ENCODE measurements around the gene HK1.
A peak's percentile ranks its signal among the peaks of the same experiment; 100 is the strongest.

The HK1 gene

DNA sequence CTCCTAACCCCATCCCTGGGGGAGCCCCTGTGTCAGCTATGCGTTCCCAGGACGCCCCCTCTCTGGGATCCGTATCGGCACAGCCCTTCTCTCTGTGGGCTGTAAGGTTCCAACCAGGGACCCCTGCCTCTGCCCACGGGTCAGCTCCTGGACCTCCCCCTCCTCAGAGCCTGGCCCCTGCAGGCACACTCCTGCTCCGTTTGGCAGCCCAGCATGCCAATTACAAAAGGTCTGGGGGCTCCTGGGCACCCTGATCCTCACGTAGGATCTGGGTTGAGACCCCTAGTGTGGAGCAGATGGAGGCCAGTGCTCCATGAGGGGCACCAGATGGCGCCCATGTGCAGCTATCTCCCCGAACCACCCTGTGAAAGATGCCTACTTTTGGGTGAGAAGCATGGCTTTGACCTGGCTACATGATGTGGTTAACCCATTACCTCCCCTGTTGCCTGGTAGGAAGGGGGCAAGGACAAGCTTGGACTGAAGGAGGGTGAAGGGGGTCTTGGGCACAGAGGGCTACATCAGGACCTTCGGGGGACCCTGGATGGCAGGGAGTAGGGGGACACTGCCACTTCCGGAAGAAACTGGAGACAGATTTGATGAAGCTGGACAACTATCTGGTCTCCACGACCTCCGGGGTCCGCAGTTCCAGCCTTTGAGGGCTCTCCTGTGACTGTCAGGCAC is 129.5 kb downstream of the HK1 start:
- peak in 1 of 2 experiments; percentile 32 for DNase-seq

DNA sequence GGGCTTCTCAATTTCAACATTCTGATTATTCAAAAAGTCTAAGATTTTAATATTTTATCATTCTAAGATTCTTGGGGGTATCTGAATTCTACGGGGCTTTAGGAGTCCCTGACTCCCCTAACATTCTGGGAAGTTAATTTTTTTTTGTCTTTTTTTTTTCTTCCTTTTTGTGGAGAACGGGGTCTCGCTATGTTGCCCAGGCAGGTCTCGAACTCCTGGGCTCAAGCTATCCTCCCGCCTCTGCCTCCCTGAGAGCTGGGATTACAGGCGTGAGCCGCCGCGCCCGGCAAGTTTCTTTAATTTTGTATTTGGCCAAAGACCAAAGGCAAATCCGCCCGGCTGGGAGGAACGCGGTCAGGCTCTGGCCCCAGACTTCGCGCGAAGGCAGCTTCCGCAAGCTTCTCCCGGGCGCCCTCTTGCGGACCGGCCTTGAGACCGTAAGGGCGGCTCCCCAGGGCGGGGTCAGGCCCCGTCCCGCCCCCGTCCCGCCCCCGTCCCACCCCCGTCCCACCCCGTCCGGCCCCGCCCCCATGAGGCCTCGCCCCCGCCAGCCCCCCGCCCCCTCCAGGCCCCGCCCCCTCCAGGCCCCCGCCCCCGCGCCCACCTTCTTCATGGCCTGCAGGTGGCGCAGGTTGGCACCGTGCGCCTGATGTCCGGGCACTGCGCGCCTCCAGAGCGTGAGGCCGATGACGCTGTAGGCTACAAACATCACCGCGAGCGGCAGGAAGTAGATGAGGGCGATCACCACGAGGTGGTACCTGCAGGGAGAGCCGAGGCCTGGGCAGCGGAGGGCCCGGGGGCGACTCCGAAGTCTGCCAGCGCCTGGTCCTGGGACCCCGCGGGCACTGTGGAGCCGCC is 130.3 kb downstream of the HK1 start:
- peak; percentile 73 to 91 for DNase-seq

DNA sequence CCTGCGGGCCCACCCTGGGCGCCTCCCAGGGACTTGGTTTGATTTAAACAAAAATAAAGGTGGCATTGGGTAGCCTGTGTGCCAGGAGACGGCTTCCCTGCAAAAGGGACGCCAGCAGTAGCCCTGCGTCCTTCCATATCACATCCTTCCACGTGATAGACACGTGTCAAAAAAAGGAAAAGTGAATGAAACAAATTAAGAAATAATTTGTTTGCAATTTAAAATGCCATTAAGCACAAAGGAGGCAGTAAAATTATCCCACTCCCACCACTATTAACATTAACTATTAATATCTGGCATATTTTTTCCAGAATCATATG is 130.8 kb downstream of the HK1 start:
- no peak for DNase-seq

DNA sequence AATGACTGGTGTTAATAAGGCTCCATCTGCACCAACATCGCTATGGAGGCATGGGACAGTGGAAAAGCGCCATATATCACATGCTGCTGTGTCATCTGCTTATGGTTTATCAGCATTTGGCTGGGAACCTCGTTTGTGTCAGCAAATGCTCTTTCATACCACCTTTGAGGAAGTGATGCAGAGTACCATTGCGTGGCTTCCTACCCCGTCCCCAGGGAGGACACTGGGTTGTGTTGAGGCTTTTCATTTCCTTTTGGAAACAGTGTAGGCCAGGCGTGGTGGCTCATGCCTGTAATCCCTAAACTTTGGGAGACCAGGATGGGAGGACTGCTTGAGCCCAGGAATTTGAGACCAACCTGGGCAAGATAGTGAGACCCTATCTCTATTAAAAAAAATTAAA is 131.7 kb downstream of the HK1 start:
- no peak for DNase-seq

DNA sequence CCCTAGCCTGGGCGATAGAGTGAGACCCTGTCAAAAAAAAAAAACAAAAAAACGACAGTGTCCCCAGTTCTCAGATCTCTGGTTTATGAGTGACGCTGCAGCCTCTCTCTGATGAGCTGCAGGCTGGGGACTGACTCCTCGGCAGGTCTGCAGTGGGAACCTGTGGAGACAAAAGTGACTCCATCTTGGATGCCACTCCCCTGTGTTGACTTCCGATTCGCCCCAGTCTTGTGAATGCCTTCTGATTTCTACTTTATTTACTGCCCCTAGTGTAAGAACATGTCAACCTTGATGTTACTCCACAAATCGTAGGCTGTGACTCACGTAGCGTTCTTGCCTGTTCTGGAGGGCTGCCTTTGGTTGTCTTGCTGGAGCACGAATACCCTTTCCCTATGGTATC is 132.2 kb downstream of the HK1 start:
- no peak for DNase-seq

DNA sequence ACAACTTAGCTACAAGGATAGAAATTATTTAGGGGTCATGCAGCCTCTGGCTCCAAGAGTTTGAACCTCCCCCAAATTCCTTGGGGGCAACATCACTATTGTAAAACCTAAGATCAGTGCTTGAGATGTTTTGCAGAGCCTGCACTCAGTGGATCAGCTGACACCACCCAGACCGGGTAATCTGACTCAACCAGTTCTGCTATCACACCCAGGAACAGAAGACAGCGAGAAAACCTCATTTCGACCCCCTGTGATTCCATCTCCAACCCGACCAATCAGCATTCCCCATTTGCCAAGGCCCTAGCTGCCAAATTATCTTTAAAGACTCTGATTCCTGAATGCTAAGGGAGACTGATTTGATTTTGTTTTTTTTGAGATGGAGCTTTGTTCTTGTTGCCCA is 133.2 kb downstream of the HK1 start:
- no peak for DNase-seq

DNA sequence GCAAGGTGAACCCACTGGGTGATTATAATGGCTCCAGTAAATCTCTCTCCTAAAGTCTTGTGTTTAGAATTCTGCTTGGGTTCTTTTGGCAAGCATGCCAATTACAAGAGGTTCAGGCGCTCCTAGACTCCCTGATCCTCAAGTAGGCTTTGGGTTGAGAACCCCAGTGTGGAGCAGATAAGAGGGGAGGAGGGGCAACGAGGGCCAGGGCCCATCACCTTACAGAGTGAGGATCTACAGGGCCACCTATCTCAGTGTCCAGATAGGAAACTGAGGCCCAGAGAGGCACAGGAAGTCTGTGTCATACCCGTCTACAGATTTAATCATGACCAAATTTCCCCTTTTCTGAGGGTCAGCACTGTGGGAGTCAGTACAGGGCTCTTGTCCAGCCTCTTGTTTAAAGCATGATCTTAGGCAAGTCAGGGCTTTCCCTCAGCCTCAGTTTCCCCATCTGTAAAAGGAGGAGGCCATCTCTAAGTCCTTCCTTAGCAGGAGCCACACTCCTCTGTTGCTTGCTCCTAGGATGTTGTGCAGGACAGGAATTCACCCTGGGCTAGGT is 134.0 kb downstream of the HK1 start:
- no peak for DNase-seq

DNA sequence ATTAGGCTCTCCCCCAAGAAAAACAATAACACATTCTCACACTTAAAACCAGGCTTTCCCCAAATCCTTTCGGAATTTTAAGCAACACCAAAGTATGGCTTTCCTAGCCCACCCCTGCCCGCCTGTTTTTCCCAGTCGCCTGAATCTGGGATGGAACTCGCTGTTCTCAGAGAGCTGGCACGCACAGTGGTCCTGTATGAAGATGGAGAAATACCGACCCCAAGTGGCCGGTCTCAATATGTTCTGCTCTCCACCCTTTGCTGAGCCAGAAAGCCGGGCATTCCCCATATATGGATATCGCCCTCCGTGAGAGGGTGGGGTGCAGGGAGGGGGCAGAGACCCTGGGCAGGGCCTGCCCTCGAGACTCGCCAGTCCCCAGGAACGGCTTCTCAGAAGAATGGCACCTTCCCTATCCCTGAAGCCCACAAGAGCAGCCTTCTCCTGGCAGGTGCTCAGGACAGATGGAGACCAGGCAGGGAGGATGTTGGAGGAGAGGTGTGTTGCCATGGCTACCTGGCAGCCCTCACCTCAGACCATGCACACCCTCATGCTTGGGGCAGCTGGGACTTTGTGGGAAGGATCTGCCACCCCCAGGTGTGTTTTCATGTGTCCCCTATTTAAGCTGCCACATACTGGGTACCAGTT is 135.0 kb downstream of the HK1 start:
- DNase-seq: peak in 1 of 2 experiments; percentile 55

DNA sequence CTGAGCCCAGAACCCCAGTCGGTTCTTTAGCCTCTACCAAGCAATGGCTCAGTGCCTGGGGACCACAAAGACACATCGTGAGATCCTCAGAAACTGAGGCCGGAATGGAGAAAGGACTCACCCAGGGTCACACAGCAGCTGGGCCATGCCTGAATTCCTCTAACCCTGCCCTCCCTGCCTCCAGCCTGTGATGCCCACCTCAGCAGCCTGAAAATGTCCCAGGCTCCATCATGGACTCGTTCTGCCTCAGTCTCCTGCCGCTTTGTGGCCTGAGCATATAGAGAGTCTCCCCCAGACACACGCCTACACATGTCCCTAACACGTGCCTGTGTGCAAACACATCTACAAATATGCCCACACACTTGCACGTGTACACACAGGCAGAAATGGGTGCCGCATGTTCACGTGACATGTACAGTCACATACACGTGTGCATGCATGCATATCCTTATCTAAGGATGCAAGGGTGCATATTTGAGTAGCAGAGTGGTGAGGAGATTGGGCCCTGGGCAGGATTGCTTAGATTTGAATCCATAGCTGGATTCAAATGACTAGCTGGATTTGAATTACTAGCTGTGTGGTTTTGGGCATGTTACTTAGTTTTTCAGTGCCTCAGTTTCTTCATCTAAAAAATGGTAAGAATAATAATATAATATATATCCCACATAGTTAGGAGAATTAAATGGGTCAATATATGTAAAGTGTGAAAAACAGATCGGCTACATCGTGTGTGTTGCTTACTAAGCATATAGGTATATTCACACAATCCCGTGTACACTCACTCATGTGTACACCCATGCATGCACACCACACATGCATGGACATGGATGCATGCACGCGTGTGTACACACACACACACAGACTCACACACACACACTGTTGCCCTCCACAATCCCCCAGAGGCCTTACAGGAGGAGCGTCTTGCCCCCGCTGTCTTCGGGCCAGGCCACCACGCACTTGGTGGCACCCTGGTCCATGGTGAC is 136.0 kb downstream of the HK1 start:
- no peak for DNase-seq

DNA sequence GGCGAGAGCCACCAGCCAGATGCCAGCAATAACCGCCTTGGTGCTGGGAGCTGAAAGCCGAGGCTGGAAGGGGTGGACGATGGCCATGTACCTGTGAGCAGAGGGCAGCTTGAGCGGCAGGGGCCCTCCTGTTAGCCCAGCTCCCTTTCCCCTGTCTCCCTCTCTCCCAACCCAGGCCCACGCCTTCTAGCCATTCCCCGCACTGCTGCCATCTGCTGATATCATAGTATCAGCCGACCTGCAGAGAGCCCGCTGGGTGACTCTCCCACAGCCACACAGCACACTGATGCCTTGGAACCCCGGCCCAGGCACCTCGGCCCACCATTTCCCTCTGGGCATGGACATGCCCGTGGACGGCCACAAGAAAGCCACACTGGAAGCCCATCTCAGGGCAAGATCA is 136.8 kb downstream of the HK1 start:
- DNase-seq: no peak

DNA sequence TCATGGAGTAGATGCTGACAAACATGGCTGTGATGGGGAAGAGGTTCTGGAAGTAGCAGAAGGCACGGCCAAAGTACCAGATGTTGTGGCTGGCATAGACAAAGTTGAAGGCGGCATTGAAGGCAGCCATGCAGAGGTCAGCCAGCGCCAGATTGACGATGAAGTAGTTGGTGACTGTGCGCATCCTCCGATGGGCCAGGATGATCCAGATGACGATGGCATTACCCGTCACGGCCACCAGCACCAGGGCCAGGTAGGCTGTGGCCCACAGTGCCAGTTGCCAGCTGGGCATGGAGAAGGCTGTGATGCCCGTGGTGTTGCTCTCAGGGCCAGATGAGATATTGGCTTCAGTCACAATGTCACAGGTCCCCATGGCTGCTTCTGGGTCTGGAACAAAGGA is 137.7 kb downstream of the HK1 start:
- no peak for DNase-seq

DNA sequence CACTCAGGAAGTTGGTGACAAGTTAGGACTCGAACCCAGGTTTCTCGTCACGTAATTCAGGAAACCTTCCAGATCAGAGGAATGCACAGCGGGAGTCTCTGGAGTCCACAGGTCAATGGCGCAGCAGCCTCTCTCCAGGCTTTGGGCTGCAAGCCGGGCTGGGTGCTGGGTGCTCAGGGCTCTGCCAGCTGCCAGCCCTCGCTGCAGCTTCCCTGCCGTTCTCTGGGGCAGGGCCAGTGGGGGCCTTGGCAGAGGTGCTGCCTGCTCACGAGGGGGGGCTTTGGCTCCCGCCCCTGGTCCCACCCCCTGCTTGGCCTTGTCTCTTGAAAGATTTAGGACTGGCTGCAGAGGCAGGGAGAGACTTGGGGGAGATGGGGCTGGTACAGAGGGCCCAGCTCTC is 138.4 kb downstream of the HK1 start, which contains the start of gene TACR2:
Gene TACR2, minus strand, starts transcription at position 224 of the 400 bp plus-strand sequence. CDS start 595 bp downstream, outside the sequence.
- no peak for DNase-seq

DNA sequence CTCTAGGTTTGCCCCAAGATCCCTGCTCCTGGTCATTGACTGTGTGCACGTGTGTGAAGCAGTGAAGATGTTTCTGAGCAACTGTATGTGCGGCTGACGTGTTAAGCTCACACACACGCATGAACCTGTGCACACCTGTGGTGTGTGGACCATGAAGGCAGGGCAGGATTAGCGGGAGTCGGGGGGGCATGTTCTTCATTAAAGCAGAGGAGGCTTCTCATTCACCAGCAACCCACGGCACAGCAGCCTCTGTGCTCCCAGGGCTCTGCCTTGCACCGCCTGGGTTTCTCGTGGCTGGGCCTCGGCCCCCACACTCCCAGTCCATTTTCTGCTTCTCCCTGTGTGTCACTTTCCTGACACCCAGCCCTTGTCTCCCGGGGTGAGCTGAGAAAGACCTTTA is 139.2 kb downstream of the HK1 start:
- no peak for DNase-seq

DNA sequence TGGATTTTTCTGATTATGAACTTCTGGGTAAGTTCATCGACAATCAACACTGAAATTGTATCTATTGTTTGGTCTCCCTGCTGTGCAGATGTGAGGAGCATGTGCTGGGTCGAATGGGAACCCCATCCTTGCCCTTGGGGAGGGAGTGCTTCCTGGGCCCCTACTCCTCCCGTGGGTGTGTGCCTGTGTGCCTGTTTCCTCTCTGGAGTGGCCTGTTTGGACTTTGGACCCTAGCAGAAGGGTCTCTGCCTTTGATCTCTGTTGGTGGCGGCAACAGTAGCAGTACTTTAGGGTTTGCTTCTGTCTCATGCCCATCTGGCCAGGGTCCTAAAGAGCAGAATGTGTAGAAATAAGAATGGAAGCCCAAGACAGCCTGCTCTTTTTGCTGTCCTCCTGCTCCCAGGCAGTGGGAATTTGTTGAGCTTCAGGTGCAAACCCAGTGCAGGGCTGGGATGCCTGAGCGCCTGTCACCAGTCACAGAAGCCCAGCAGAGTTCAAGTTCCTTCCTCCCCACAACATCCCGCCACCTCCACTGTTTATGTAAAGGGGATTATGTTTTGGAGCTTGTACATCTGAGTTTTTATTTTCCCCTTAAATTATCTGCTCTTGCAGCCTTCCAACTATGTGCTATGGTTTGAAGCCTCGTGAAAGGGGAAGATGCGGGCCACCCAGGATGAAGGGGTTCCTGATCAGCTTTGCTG is 139.9 kb downstream of the HK1 start:
- DNase-seq: peak in 1 of 2 experiments; percentile 19

DNA sequence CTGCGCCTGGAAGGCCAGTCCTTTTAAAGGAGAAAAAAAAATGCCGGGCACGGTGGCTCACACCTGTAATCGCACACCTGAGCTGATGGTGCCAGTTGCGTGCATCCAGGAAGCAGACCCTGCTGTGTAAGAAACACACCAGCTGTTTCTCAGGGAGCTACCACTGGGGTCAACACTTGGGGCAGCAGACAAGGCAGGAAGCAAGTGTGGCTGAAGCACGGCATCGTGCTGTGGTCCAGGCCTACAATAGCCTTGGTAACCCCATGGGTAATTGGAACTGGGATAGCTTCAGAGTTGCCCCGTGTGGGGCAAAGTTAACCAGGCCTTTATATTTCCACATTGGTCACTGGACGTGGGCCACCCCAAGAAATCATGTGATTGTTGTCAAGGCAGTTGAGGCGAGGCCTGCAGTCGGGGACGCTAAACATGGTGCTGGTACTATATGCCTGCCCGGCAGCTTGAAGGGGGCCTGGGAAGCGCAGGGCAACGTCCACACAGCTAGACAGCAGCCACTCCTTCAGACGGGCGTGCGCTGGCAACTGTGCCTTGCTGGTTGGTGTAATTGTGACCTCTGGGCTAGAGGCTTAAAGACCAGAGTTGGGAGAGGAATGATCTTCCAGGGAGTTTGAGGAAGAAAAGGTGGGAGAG is 140.9 kb downstream of the HK1 start:
- DNase-seq: no peak

DNA sequence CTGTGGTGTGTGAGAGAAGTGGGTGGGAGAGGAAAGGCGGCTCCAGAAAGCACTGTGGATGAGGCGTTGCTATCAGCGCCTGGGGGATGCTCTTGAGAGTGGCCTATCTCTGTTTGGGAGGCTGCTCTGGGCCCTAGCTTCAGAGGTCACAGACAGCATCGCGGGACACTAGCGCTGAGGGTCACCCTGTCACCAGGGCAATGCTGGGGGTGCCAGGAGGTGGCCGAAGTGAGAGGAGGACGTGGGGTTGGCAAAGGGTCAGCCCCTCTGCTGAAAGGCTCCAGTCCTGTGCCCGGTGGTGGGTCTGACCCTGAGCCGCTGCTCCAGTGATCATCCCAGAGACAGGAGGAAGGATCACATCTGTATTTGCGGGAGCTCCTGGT is 141.4 kb downstream of the HK1 start:
- no peak for DNase-seq

DNA sequence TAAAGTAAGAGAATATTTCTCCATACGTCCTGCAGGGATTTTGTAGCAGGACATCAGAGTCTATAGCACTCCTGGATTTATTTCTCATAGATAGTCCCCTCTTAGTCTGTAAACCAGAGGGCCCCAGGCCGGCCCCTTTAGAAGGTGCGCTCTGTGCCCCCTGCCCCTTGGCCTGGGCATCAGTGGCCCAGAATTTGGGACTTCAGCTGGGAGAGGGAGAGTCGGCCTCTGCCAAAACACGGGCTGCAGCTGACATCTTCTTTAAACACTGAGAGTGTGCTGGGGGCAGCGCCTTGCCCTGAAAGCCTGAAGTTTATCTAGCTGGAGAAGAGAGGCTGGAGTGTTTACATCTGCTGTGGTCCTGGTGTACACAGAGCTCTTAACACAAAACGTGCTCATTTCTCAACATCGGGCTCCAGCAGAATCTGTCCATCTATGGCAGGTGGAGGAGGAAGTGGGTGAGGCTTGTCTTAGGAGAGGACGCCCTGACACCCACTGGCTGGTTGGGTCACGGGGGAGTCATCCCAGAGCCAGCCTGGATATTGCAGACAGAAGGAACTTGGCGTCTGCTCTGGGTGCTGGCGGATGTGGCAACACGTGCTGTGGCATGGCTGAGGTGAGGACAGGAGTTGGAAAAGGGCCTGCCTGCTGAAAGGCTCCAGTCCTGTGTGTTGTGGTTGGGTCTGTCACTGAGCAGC is 143.5 kb downstream of the HK1 start:
- no peak for DNase-seq

DNA sequence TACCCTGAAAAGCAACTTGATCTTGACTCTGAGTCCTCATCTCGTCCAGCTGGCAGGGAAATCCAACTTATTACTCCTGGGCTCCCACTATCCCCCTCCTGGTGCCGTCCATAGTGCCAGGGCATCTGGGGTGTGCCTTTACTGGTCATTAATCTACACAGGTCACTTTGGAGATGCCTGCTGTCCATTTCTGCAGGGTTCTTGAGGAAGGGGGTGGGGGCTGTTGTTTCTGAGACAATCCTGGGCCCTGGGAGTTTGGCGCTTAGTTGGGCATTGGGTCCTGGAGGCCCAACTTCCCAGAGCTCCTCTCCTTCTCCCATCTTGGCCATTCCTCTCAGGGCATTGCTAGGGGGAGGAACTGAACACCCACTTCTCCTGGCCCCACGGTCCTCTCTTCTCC is 144.4 kb downstream of the HK1 start:
- DNase-seq: no peak

DNA sequence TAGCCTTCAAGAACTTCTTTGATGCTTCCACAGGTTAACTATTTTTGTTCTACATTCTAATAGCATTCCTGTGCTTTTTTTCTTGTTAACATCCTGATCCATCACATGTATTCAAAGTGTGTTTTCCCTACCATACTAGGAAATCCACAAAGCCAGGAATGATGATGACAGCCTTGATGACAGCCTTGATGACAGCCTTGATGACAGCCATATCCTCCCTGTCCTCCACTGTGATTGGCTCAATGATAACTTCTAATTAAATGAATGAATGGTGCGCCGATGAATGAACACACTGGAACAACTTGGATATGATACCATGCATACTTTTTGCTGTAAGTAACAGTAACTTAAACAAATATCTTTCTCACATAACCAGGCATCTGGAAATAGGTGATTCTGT is 146.7 kb downstream of the HK1 start:
- DNase-seq: no peak

DNA sequence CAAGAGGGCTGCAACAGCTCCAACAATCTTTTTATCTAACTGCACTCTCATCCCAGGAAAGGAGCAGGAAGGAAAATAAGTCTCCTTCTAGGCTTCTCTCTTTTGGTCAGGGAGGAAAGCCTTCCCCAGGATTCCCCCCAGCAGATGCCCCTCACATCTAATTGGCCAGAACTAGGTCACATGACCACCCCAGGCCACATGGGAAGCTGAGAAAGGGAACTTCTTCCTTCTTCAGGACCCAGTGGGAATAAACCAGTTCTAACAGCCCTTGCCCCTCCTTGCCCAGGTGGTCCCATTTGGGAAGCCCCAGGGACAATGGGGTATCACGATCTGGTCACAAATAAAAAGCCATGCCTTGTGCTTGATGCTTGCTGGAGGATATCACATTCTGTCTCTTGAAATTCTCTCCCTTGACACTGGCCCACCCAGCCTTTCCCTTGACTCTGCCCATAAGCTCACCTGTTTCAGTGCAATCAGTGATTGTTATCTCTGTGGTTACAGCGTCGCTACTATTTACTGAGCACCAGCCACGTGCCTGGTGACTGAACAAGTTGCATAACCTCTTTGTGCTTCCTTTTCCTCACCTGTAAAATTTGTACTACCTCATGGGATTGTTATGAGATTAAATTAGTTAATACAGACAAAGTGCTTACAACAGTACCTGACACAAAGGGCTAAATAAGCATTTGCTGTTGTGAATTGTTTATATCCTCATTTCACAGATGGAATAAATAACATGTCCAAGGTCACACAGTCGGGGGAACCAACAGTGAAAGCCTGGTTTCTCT is 147.4 kb downstream of the HK1 start:
- peak; percentile 22 to 44 for DNase-seq

Data from NCI-H526 (cell line).